ENCODE data around the gene GLIPR1.
A peak's percentile ranks its signal among the peaks of the same experiment; 100 is the strongest.
"Not testable (repeated sequence)": the region's sequence is repeated elsewhere in the genome, so short reads cannot be mapped to it uniquely, and the experiment has no call there.

The GLIPR1 gene

GRCh38 chr12:75480469-75480949 is at the start of gene GLIPR1:
TSS of gene GLIPR1 (plus strand) at chr12:75480755. CDS start at chr12:75480881, 126 bp downstream.
- peak in 8 of 14 donors; percentile 7 to 44 (median 24) for DNase-seq

DNA sequence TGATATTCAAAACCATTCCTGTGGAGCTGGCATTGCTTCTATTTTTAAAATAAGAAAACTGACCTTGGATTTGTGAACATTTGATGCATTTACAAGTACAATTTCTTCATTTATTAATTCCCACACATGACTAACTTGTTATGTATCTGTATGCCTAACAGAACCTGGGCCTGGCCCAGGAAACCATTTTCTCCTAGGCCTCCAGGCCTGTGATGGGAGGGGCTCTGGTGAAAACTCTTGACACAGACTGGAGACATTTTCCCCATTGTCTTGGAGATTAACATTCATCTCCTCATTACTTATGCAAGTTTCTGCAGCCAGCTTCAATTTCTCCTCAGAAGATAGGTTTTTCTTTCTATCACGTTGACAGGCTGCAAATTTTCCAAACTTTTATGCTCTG is 47.6 kb upstream of the GLIPR1 start:
- DNase-seq = no peak

DNA sequence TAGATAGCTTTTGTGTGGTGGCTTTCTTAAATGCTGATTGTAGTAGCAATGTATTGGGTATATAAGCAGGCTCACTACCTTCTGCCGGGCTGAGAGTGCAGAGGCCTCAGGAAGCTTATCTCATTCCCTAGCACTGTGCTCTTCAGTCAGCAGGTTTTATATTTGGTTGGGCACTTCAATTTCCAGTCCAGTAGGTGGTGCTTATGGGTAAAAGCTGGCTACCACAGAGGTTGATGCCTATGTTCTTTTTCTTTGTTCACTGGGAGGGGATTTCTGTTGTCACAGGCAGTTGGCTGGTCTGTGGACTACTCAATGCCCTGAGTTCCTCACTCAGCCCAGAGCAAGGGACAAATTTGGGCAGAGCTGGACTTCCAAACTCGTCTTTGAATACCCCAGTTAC is 43.0 kb upstream of the GLIPR1 start:
- DNase-seq = no peak

DNA sequence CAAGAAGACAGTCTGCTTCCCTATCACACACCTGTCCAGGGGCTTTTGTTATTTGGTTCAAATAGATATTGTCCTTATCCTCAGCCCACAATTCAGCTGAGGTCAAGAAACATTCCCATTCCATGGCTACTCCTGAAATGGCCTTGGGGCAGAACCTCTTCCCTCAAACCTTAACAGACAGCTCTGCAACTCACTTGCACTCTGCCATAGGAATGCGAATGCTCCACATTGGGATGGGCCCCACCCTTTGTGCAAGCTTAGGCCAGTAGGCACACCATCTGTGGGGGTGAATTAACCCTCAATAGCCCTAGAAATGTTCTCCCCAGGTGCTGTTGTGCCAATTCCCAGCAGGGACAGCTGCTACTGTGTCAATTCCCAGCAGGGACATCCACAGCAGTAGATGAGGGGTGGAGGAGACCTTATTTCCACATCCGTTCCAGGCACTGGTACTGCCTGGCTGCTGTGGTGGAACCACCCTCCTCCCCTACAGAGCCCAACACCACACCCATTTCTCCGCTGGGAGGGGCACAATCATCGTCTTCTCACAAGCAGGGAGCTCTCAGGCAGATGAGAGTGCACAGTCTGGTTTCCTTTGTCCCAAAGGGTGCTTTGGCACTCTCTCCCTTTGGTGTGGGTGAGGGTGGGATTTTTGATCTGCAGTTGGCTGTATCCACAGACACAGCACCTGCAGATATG is 42.3 kb upstream of the GLIPR1 start:
- no peak for DNase-seq

DNA sequence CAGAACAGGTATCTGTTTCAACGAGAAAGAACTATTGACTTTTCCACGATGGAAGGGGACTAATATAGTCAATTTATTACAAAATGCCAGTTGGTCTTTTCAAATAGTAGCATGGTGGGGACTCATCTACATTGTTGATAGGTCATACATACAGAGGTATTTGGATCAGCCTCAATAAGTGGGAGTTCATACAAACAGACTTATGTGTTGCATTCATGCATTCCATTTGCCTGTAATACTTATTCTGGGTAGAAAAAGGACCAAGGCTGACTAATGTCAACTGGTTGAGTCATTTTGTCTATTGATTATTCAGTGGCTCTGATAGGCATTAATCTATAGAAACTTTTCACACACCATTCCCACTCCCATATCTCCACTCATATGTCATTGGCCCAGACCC is 41.5 kb upstream of the GLIPR1 start:
- no peak for DNase-seq

DNA sequence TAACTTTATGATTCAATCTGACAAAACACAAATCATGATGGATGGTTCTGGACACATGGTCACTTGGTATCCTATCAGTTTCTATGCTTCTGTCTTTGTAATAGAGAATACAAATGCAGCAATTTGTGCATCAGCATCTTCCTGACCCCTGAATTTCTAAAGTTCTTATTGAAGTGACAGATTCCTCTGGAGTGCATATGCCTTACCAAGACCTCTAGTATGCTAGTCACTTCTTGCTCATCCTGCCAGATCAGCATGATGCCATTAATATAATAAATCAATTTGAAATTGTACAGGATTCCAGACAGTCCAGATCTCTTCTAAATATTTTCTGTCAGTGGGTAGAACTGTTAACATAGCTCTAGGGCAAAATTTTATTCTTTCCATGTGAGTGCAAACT is 40.6 kb upstream of the GLIPR1 start:
- DNase-seq = no peak

GRCh38 chr12:75441687-75442449 is 38.7 kb upstream of the GLIPR1 start:
- not testable (repeated sequence) for DNase-seq

- DNase-seq = not testable (repeated sequence)
Measured at GRCh38 chr12:75442454-75442853, 38.1 kb upstream of the GLIPR1 start.

DNA sequence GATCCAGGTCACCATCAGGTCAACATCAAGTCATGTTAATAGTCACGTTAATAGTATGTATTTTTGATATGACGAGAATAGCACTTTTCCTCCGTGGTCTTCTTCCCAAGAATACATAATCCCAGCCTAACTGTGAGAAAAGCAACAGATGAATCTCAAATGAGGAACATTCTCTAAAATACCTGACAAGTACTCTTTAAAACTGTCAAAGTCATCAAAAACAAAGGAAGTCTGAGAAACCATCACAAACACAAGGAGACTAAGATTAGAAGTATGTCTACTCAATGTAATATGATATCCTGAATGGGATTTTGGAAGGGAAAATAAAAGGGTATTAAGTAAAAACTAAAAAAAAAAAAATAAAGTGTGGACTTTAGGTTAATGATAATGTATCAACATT is 36.8 kb upstream of the GLIPR1 start:
- no peak for DNase-seq

GRCh38 chr12:75444429-75445136 is 36.0 kb upstream of the GLIPR1 start:
- DNase-seq = no peak

DNA sequence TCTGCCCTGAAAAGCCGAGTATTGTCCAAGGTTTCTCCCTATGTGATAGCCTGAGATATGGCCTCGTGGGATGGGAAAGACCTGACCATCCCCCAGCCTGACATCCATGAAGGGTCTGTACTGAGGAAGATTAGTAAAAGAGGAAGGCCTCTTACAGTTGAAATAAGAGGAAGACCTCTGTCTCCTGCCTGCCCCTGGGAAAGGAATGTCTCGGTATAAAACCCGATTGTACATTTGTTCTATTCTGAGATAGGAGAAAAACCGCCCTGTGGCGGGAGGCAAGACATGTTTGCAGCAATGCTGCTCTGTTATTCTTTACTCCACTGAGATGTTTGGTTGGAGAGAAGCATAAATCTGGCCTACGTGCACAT is 35.4 kb upstream of the GLIPR1 start:
- DNase-seq = not testable (repeated sequence)

DNA sequence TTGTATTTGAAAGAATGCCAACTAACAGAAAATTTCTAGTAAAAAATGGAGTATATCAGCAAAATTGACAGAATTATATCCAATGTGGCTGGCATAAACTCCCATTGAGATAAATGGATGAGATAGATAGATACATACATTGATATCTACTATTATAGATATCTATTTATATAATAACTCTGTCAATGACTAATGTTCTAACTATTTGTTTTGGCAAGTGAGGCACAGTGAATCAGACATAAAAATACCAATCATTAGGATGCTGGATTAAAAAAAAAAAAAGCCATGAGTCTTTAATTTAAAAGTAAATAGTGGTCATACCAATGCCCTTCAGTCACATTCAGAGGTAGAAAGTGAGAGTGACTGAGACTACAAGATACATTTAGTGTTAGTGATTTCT is 33.7 kb upstream of the GLIPR1 start:
- DNase-seq = no peak

DNA sequence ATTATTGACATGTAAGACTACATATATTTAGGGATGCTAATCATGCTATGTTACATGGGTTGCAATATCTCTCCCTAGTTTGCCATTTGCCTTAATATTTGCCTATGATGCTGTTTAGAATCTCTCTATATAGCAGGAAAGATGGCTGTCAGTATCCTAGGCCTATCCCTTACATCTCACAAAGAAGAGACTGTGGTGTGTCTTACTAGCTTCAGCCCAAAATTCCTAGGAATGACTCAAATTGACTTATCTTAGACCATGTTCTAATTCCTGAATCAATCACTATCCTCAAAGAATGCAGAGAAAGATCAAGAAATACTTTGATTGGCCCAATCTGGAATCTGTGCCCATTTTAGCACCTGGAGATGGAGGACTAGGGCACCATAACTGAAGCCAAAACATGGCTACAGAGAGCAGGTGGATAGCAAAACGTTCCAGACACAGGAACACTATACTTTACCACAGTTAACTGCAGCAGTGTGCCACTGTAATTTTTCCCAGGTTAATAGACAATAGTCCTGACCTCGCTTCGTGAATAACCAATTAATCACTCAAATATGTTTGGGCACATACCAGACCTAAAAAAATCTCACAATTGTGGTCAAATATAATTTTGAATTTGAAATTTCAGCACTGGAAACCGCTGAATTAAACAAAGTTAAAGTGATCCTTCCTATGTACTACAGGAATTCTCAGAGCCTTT is 32.7 kb upstream of the GLIPR1 start:
- DNase-seq = no peak

GRCh38 chr12:75452675-75453330 is 27.8 kb upstream of the GLIPR1 start:
- DNase-seq = no peak

DNA sequence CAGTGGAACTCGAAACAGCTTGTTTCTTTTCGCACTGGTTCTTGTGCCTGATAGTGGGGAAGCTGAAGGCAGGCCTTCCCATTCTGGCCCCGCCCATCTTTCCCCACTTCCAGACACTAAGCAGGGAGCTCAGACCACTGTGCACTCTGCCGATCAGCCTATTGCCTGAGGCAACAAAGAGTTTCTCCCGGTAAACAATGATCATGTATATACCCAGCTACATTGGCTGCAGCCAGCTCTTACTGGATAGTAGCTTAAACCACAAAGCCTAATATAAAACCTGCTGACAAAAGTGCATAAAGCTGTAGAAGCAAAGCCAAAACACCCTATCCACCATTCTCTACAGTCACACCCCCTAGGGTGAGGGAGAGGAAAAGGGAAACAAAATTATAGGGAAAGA is 24.7 kb upstream of the GLIPR1 start:
- no peak for DNase-seq

- DNase-seq = no peak
Measured at GRCh38 chr12:75457191-75457590, 23.4 kb upstream of the GLIPR1 start.

- not testable (repeated sequence) for DNase-seq
Measured at GRCh38 chr12:75457866-75458265, 22.7 kb upstream of the GLIPR1 start.

DNA sequence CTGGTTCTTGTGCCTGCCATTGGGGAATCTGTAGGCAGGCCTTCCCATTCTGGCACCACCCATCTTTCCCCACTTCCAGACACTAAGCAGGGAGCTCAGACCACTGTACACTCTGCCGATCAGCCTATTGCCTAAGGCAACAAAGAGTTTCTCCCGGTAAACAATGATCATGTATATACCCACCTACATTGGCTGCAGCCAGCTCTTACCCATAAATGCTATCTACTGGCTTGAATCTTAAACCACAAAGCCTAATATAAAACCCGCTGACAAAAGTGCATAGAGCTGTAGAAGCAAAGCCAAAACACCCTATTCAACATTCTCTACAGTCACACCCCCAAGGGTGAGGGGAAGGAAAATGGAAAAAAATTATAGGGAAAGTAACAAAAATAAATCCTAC is 20.8 kb upstream of the GLIPR1 start:
- no peak for DNase-seq

DNA sequence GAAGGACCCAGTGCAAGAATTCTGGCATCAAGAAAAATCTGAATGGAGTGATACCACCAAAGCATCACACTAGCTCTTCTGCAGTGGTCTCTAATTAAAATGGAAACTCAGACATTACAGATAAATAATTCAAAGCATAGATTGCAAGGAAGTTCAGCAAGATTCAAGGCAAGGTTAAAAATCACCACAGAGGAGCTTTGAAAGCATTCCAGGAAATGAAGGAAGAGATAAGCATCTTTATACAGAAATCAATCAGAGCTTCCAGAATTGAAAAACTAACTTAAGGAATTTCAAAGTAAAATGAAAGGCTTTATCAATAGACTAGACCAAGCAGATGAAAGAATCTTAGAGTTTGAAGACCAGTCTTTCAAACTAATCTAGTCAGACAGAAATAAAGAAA is 20.4 kb upstream of the GLIPR1 start:
- DNase-seq = no peak

DNA sequence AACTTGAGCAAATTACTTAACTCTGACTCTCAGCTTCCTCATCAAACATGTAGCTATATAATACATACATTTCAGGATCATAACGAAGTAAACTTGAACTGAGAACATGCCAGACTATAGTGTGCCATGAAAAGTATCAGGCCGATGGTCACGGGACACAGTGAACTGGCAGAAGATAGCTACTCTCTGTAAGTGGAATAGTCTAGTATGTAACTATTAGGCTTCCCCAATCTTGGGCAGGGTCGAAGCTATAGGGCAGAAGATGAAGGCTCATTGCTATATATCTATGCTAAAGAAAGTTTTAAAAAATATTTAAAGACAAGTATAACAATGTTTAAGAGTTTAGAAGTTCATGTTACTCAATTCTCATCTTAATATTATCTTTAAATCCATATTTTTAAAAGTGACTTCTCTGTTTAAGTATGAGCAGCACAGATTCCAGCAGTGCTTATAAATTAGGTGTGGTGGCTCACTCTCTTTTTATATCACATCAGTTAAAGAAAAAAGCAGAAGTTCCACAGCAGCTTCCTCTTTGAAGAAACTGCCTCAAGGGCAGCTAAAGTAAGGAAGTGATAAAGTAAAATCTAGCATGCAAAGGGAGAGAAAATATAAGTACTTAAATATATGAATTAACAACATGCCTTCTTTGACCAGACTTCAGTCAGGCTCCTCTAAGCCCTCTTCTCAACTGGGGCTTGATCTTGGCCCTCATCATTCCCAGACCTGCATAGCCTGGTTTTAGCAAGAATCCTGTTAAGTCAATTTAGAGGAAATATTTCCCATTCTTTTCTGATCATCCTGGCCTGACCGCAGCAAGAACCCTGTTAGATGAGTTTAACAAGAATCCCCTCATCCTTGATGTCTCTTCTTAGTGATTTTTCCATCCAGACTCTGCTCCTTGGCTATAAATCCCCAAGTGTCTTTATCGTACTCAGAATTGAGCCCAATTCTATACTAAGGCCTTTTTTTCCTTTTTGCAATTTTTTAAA is 8.4 kb upstream of the GLIPR1 start:
- no peak for DNase-seq

- no peak for DNase-seq
Measured at GRCh38 chr12:75474116-75474515, 6.4 kb upstream of the GLIPR1 start.

Data from C1 segment of cervical spinal cord (tissue), 14 donors.